Psoas muscle (tissue), 7 donors: ENCODE results near the gene GOLM1. TPM values are rescaled to one million over a fixed set of nuclear protein-coding genes. Genes with fewer than 3 reads are reported as not detected.

Experiments used
- polyA plus RNA-seq, 3 donors: library from polyadenylated mRNA; stranded (reverse); fragments of 200-250 nt; gene quantifications; one replicate each; pipeline ENCODE4 v1.2.3, GENCODE V29; 2013
- total RNA-seq, 4 donors: library from RNA; stranded (reverse); fragmentation: NEBNext Ultra II Directional in 2 of 4; extraction: Animal tissue kit (Norgen Biotek cat#: 25700) in 2 of 4; gene quantifications; one replicate each; pipeline versions ENCODE4 v1.2.1 to v1.2.4, GENCODE V29; 2021 to 2023
- donor health status: healthy with polysubstance abuse.
- donor health status: DM: no; HTN: no; CAD: no; lungs with moderate emphysema.
- donor health status: Bipolar disorder and iron deficiency.
- donor health status: healthy.
- donor health status: DM: no; HTN: no; CAD: no.
- donor health status: DM: no; HTN: no; CAD: no.
- donor health status: DM: yes; HTN: yes; CAD: no.

Gene GOLM1
- total and polyA plus RNA-seq, 7 donors = 2.6 to 7.0 (median 3.6) TPM

Other genes starting within 250 kb of the GOLM1 start
- 10 to 100 TPM; 23.1 to 33.8 (median 25.0) TPM for gene NAA35, start 158.4 kb downstream of the GOLM1 start, total RNA-seq
- 10 to 100 TPM; 13.7 to 36.8 (median 26.6) TPM for gene NAA35, start 158.4 kb downstream of the GOLM1 start, polyA plus RNA-seq
- under 1 TPM in 3 of 4 donors, not detected in 1; 0.13 to 0.51 (median 0.36) TPM for gene C9orf153, start 160.1 kb upstream of the GOLM1 start, total RNA-seq
- under 1 TPM; 0.04 to 0.22 (median 0.09) TPM for gene C9orf153, start 160.1 kb upstream of the GOLM1 start, polyA plus RNA-seq
- gene ISCA1, start 183.0 kb upstream of the GOLM1 start, total RNA-seq = 10 to 100 TPM; 44.5 to 66.4 (median 50.0) TPM
- 100 to 1,000 TPM in 1 of 3 donors, 10 to 100 TPM in 2; 69.4 to 130 (median 79.9) TPM for gene ISCA1, start 183.0 kb upstream of the GOLM1 start, polyA plus RNA-seq